HS-27A (cell line): ENCODE measurements around the gene GAP43.
A peak's percentile ranks its signal among the peaks of the same experiment; 100 is the strongest.

Experiments used
- DNase-seq: peaks from one replicate; pipeline ENCODE4 v3.0.0-alpha.2; 2012; ENCODE audit warnings: low read depth, missing footprints

The GAP43 gene

DNA sequence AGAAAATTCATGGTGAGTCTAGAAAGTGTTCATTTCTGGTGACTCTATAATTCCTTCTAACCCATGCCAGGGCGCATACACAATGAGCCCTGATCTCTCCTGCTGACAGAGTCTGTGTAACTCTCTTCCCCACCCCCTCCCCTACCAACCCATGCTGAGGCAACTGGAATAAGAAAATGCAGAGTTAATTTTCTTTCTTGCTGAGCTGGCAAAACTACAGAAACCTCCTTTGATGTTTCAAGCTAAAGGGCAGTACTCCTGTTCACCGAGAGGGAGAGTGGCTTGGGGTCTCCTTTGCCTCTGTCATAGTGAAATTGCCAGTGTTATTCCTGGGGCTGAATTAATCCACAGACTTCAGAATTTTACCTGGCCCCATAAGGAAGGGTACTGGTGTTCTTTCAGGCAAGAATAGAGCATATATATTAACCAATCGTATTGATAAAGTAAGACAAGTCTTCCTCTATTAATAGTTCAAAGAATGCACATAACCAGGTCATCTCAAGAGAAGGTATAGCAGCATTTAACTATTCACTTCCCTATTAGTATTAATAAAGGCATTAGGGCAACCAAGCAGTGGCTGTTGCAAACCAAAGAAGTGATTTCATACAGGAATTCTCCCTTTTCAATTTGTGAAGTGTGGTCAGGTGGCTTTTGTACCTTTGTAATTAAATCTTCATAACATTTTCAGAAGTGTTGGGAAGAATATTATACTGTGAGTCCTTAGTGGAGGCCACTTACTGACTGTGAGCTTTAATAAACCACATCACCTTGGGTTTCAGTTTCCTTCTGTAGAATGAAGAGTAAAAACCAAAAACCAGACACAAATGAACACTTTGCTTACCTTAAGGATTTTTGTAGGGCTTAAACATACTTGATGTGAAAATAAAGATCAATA is 4.1 kb downstream of the GAP43 start:
- no peak for DNase-seq

DNA sequence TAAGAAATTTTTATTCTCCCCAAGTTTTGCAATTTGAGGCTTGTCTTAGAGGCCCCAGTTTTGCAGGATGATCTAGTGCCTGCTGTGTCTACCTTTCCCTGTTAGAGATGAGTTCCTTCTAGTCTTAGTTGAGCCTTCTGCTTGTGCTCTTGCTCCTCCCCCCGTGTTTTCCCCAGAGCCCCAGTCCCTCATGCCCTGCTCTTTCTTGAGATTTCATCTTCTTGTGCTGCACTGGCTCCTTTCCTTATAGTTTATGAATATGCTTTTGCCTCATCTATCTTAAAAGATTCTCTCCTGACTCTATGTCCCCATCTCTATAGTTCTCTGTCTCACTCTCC is 4.7 kb downstream of the GAP43 start:
- no peak for DNase-seq

DNA sequence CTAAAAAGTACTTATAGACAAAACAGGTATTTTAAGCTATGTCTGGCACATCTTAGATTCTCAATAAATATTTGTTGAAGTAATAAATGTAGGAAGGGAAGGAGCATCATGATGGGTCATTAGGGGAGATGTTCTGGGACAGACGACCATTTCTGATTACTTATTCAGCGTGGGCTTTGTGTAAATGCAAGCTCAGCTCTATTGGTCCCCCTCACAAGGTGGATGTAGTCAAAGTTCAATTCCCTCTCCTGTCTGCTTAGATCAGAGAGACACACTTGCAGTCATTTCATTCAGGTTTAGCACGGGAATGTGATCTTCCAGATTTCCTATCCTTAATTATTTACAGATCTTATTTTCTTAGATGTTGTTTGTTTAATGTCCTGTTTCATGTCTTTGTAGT is 7.5 kb downstream of the GAP43 start:
- DNase-seq, result no peak

DNA sequence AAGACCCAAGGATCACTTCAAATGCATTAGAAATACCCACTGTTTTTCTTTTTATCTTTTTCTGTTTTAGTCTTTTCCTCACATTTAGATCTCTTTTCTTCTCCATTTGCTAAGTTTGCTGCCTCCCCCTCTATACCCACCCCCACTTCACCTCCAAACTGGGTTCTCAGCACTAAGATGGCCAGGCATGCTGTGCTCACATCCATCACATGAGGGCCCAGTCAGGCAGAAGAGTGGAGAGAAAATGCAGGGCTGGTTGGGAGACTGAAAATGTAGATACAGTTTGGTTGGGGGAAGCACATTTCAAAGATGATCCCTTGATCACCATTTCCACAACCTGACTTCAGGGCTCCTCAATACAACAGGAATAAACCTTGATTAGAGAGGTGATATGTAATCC is 8.7 kb downstream of the GAP43 start:
- DNase-seq, result no peak

DNA sequence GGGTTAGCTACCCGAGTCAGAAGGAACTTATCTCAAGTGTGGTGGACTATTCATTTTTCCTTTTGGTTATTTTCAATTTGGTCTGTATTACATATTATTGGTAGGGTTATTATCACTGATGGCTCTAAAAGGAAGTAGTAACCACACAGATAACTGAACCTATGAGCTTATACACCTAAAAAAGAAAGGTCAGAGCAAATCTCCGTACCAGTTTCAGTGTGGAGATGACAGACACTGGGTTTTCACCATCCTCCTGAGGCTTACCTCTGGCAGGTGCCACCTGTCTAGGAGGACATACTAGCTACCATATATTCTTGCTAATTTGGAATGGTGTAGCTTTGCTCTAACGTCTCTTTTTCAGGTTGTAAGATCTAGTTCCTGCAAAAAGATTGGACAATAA is 10.2 kb downstream of the GAP43 start:
- no peak for DNase-seq

DNA sequence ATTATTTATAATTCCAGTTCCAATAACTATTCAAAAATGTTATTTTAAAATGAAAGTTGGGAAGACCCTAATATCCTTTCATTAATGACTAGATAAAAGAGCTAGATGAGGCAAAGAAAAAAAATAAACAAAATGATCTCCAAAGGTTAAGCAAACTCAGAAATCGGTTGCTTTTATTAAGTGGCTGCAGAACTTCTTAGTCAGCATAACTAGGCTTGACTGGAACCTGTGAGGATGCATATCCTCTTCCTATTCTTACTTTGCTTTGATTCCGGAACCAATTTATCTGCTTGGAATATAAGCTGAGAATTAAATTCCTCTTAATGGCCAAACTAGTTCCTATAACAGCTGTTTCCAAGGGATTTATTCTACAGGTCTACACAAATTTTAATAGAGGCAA is 10.7 kb downstream of the GAP43 start:
- DNase-seq, result no peak

DNA sequence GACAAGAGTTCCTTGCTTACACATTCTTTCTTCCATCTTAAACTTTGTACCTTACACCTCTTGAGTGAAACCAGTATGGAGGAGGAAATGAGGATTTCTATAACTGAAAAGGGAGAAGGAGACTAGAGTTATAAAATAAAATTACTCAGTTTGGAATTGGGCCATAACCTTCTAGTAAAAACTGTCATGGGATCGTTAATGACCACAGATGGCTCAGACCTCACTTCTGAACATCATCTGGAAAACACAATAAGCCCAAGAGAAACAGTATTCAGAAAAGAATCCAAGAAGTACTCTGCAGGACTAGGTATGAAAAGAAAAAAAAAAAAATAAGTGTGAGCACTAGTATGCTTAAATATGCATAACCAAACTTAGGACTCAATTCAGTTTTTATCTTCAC is 12.1 kb downstream of the GAP43 start:
- DNase-seq, result no peak

DNA sequence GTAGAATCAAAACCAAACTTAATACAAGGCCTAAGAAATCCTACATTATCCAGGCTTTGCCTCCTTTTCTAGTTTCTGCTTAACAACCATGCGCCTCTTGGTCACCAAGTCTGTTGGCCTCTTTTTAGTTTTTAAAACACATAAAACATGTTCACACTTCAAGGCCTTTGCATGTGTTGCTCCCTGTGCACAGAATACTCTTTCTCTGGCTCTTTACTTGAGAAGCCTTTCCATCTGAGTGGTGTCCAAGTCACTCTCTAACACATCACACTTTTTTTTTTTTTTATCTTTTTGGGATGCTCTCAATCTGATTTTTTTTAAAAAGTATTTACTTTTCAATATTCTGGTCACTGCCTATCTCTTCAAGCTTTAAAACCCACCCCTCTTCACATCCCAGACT is 14.9 kb downstream of the GAP43 start:
- no peak for DNase-seq

DNA sequence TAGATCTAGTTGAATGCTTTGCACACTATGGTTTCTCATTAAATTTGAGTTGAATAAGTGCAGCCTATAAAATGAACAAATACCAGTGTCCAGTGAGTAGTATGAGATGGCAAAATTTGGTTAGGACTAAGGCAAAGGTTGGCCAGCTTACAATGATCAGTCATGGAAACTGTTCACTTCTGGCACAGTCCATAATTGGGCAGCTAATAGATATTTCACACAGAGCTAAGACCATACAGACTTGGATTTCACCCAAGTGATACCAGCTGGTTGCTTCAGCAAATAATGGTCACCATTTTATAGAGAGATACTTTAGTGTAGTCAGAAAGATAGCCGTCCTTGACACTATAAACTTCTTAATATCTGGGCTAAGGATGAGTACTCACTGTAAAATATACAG is 15.7 kb downstream of the GAP43 start:
- DNase-seq, result no peak

DNA sequence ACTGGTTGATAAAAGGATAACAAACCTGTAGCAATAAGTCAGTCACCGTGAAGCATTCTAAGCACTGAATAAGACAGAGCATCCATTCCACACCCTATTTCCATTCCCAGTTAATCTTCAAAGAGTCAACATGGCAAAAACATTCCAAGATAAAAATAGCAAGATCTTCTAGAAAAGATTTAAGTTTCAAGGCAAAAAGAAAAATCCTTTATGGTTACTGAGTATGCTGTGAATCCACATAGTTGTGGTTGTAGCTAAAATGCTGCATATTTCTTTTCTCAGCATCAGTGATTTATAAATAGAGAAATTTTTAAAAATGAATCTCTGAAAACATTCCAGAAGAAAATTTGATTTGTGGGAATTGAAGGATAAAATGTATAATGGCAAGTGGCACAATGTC is 21.1 kb downstream of the GAP43 start:
- no peak for DNase-seq

DNA sequence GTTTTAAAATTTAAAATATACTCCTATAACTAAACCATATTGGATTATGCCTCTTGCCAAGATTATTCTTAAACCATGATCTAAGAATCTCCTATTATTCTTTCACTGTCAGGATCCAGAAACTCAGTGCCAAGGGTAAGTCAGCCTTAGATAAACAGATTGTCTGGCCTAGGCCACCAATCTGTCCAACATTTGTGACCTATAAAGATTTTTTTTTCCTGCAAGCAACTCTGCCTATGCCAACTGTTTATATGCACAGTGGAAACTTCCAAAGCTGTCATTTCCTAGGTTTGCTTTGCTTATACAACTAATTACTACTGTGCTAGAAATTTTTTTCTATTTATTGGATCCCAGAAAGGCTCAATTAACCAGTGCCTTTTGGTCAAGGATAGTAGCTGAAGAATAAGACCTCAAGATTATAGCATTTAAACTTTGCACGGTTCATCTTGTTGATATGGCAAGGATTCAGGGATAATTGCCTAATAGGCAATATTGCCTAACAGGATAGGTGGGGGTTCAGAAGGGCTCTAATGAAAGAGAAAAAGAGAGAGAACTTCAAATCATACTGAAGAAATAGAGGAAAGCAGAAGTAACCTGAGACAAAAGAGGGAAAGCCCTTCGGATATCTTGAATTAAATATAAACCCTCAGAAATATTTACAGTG is 22.8 kb downstream of the GAP43 start:
- DNase-seq, result no peak

DNA sequence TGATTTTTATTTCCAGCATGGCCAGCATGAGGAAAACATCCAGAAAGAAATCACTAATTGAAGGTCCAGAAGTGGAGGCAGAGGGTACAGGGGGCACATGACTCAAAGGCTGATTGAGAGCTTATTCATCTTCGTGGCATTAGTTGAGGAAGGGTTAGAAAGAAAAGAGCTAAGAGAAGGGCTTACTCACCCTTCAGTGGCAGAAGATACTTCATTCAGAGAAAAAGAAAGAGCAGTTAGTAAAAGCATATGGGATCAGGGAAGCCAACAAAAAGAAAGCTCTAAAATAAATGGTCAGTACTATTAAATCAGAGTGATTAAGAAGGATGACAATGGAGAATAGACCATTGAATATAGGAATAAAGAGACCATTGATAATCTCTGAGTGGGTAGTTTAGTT is 25.2 kb downstream of the GAP43 start:
- no peak for DNase-seq

DNA sequence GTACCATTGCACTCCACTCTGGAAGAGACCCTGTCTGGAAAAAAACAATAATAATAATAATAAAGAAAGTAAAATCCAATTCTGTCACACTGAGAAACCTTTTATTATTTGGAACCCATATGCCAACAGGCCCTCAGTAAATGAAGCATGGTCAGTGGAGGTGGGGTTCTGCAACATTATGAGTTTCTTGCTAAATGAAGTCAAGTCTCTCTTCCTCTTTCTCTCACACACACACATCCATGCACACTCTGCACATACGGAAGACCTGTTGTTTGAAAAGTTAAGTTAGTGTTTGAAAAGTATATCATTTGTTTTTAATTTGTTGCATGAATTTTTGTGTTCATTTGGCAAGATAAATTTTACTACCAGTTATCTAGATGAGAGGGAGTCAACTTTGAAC is 27.8 kb downstream of the GAP43 start:
- DNase-seq, result no peak

DNA sequence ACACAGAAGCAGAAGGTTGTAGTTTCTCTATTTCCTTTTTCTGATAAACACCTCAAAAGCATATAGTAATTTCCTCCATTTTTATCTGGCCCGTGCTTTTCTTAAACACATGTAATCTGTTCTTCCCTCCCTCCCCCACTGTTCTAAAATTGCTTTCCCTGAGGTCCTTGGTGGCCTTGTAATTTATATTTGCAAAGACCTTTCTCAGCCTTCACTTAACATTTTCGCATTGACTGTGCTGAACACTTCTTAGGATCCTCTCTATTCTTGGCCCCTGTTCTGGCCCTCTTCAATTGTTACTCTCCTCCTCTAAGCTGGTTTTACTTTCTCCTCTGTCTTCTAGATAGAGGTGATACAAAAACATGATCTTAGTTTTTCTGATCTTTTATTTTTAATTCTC is 28.3 kb downstream of the GAP43 start:
- no peak for DNase-seq

DNA sequence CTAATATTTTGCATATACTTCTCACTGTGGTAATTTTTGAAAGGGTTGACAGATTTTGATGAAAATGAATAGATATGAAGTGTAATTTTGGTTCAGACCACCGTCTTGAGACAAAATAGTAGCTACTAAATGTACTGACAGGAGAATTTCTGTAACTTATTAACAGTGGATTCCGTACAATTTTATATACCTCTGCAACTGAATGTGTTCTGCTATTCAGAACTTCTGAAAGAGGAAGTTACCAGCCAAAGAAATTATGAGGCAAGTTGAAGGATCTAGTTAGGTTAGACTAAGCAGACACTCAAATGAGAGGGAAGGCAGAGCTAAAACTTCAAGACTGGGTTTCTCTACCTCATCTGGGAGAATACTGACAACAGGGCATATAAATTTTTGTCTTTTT is 29.4 kb downstream of the GAP43 start:
- DNase-seq, result no peak

DNA sequence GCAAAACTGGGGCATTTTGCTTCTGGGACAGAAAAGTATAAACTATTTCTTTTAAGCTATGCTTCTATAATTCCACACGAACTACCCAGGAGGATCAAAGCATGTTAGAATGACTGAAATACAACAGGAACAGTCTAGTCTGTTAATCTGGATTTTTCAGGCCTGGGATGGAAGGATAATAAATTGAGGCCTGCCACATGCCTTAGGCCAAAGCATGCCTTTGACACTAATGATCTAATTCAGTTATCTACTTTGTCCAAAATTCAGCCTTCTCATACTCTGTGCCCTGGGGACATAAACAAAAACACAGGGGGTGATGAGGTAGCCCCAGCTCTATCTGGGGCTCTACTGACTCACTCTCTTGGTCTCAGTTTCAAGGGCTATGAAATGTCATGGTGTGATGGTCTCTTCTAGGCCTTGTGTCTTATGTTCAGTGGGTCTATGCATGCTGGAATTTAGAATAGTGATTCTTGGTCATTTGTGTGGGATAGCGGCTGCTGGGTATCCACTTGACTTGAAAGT is 32.5 kb downstream of the GAP43 start:
- DNase-seq, result no peak

DNA sequence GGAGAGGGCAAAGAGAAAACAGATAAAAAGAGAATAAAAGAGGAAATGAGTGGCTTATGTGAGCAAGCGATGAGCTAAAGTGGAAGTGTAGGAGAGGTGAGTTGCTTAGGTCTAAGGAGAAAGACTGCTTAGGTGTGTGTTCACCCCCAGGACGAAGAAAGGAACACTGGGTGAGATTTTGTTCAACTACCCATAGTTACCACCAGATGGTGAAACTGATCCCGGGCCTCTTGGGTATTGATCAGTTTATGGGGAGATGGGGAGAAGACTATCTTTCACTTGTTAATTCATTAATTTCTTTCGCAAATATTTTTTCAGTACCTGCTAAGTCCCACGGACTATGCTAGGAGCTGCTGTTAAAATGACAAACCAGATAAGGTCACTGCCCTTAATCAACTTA is 33.9 kb downstream of the GAP43 start:
- no peak for DNase-seq

DNA sequence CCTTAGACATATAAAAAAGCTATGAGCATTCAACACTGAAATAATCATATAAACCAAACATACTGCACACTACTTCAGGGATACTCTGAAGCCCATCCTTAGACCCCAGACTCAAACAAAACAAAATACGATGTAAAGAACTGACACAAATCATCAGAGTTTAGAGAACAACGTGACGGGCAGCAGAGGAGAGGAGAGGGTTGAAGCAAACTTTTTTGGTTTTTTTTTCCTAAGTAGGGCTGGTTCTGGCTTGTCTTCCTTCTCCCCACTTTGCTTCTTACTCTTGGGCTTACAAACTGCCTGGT is 34.7 kb downstream of the GAP43 start:
- DNase-seq, result no peak

DNA sequence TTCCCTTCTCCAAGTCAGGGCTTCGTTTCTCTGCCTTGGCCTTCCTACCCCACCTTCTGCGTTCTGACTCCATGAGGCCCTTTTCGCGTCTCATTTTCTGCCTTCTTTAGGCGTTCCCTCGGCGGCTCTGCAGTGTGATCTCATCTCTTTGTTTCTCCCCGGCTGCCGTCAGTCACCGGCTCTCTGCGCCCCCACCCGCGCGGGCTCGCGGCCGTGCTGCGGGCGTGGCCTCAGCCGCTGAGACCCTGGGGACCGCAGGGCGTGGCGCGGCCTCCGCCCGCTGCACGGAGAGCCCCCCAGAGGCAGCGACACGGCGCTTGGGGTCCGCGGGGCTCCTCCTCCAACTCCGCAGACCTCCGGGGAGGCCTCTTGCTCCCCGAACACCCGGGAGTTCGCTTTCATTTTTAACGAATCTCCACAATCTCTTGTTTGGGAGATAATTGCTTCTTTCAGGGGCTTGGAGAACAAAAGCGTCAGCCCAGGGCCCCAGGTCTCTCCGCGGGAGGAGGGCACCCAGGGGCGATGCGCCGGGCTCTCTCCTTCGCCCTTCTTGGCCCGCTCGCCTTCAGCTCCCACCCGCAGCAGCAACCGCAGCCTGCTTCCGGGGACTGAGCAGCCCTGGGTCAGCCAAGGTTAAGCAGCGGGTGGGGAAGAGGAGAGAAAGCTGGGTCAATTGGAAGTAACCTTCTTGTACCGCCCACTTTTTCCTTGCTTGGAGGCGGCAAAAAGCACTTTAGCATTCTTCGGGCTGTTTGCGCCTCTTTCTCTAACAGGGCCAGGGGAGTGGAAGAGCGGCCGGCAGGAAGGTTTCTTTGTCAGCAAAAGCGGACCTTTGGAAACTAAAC is 35.2 kb downstream of the GAP43 start:
- DNase-seq, result peak; percentile 46

DNA sequence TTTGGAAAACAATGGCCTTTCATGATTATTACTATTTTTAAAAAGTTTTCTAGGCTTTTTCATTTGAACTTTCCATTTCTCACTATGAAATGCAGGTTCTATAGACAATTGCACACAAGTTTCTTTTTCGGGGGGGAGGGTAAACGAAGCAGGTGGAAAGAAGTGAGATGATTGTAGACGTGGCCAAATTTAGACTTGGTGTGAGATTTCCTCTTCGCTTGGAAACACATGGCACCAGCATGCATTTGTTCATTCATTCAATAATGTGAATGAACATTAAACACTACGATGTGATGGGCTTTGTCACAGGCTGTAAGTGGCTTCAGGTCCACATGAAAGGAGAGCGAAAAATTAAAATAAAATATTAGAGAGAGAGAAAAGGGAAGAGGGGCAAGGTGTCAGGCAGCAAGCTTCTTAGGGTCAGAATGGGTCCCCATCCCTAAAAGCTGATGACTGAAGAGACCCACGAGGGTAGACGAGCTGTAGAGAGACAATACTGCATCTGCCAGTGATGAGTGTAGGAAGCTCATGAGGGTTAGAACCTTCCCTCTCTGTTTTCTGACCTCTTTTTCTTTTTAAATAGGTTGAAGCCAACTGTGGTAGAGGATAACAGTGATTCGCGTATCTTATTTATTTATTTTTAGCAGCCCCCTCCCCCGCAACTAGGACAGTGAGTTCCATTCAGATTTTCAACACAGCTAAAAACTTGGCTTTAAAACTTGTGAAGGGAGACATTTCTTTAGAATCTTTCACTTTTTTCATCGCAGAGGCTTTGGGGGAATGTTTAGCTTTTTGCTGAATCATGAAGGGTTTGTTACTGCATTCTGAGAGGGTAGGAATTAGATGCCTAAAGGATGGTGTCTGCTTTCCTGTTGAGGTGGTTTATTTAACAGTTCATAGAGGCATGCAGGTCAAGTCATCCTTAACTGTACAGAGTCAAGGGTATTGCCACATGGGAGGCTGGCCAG is 36.2 kb downstream of the GAP43 start:
- DNase-seq, result no peak

DNA sequence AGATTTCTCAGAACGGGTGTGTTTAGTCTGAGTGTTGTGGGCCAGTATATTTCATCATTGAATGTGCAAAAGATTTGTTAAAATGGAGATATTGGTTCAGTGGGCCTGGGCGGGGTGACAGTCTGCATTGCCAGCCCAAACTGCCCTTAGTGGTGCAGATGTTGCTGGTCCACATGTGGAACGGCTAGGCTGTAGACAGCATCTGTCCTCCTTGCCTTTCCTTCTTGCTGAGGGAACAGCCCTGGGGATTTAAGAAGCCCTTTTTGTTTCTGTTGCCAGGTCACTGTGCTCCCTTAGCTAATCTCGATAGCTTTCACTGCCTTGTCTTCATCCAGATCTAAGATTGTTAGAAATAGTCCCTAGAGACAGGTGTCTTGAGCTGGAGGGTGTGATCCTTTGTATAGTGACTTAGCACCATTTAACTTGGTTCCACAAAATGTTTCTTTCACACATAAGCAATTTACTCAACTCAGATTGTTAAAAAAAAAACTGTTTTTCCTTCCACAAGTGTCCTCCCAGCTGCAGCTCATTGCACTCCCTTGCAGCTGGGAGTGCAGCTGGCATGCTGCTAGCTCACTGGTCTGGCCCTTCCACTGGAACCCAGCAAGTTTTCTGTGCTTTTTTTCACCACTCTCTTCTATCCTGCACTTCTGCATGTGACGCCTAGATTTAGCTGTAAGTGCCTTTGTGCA is 37.5 kb downstream of the GAP43 start:
- DNase-seq, result no peak
